Measurements from ENCODE around the gene SPRED2. TPM values are rescaled to one million over a fixed set of nuclear protein-coding genes. Genes with fewer than 3 reads are reported as not detected.

SPRED2 gene
- polyA plus RNA-seq, 2 of the 4 experiments (the other 2 are of a cell fraction), result 20.6 to 29.3 TPM

DNA sequence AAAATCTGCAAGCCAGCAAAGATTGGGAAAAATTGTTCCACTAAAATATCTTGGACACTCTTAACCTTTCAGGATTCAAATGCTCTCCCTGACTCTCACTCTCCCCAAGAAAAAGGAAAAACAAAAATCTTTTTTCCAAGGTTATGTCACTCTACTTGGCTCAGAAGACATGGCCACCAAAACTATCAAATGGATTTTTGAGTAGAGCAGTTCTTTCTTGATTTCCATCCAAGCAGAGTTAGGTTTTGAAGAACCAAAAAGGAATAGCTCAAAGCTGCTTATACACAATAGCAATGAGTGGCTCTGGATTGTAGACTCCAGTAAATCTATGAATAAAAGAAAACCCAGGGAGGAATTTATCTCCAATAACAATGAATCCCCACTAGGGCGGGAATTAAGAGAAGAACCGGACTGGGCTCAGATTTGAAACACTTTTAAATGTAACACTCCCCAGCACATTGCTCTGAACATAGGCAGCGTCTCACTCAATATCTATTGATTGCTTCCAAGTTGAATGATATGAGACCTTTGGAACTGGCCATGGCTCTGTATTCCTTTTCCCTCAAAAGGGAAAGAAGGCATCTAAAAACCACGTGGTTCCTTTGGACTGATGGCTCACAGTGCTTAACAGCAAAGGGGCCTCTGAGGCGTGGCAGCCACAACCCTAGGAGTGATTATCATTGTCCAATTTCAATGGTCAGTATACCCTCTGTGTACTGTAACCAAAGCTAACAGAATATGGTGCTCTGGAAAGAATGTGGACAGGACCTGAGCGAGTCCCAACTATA lies 68.3 kb downstream of the SPRED2 start:
- POLR2A ChIA-PET, result no interaction called here
- no peak overlapping the region for H3K4me3 ChIP-seq
- WGBS (ENCODE audit: missing lambda C conversion rate), result 86% methylated on average over 6 of the region's 6 CpGs
- no peak overlapping the region for H3K4me2 ChIP-seq
- FAIRE-seq (no peak), DNase-seq (ENCODE audit: low read depth in 1 of 2, low spot score in 1 of 2) (no peak), ATAC-seq (no peak)
- CTCF ChIA-PET, result interaction anchor here (0.8 to 1.4 kb wide), 8 partner anchors 12 to 190 kb away, joined by 3 to 4 read pairs (median 3); no protein-coding TSS in a partner anchor
- no peak for TF ChIP-seq HOXA7 (CRISPR knock-in tag; IDR thresholded peaks at IDR 0.05)
- no peak for TF ChIP-seq BHLHE40 (IDR thresholded peaks at IDR 0.05; ENCODE audit: low read depth, low read length)
- no peak for TF ChIP-seq RNF2 (IDR thresholded peaks at IDR 0.05; ENCODE audit: borderline replicate concordance, low read depth)
- TF ChIP-seq POLR2A (IDR thresholded peaks at IDR 0.05; ENCODE audit: low read length), result no peak
- no peak for TF ChIP-seq FOSB (CRISPR knock-in tag; IDR thresholded peaks at IDR 0.05)
- TF ChIP-seq, protein P1, sequence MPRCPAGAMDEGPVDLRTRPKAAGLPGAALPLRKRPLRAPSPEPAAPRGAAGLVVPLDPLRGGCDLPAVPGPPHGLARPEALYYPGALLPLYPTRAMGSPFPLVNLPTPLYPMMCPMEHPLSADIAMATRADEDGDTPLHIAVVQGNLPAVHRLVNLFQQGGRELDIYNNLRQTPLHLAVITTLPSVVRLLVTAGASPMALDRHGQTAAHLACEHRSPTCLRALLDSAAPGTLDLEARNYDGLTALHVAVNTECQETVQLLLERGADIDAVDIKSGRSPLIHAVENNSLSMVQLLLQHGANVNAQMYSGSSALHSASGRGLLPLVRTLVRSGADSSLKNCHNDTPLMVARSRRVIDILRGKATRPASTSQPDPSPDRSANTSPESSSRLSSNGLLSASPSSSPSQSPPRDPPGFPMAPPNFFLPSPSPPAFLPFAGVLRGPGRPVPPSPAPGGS (IDR thresholded peaks at IDR 0.05), result no peak
- TF ChIP-seq, protein P2, sequence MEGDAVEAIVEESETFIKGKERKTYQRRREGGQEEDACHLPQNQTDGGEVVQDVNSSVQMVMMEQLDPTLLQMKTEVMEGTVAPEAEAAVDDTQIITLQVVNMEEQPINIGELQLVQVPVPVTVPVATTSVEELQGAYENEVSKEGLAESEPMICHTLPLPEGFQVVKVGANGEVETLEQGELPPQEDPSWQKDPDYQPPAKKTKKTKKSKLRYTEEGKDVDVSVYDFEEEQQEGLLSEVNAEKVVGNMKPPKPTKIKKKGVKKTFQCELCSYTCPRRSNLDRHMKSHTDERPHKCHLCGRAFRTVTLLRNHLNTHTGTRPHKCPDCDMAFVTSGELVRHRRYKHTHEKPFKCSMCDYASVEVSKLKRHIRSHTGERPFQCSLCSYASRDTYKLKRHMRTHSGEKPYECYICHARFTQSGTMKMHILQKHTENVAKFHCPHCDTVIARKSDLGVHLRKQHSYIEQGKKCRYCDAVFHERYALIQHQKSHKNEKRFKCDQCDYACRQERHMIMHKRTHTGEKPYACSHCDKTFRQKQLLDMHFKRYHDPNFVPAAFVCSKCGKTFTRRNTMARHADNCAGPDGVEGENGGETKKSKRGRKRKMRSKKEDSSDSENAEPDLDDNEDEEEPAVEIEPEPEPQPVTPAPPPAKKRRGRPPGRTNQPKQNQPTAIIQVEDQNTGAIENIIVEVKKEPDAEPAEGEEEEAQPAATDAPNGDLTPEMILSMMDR (IDR thresholded peaks at IDR 0.05), result no peak
- TF ChIP-seq ESRRA (IDR thresholded peaks at IDR 0.05; ENCODE audit: borderline replicate concordance, low read length), result no peak
- TF ChIP-seq, protein P3, sequence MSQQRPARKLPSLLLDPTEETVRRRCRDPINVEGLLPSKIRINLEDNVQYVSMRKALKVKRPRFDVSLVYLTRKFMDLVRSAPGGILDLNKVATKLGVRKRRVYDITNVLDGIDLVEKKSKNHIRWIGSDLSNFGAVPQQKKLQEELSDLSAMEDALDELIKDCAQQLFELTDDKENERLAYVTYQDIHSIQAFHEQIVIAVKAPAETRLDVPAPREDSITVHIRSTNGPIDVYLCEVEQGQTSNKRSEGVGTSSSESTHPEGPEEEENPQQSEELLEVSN (IDR thresholded peaks at IDR 0.05; ENCODE audit: borderline replicate concordance, low read depth), result no peak
- 0 out of 6 replicates have a peak overlapping the region, but pooled peaks of 1 of the 2 experiments have one; percentile 4 for H3K27ac ChIP-seq
- peaks cover 52% of the 10 kb centered on the region for H3K4me1 ChIP-seq
- H3K9me3 ChIP-seq, result no peaks in the 10 kb centered on the region

DNA sequence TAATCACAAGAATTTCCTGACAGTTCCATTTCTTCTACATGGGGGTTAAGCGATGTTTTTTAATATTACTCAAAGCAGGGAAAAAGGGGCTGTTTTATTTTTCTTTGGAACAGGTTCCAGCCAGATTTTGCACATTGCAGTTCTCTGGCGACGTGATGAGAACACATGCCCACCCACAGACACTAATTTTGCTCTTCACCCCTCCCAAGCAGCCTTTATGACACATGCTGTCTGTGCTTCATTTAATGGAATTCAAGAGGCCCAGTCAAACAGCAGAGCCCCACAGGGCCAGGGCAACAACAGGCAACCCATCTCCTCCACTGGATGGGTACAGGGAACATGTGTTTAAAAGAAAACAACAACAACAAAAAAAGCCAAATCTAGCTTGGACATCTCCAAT lies 70.8 kb downstream of the SPRED2 start:
- H3K4me2 ChIP-seq, result no peak overlapping the region
- TF ChIP-seq, protein P2 (IDR thresholded peaks at IDR 0.05), result no peak
- TF ChIP-seq CBX8 (IDR thresholded peaks at IDR 0.05), result no peak
- no peak for TF ChIP-seq HOXA7 (CRISPR knock-in tag; IDR thresholded peaks at IDR 0.05)
- TF ChIP-seq RCOR1 (IDR thresholded peaks at IDR 0.05; ENCODE audit: low read depth, low read length), result no peak
- TF ChIP-seq, protein P3 (IDR thresholded peaks at IDR 0.05; ENCODE audit: borderline replicate concordance, low read depth), result no peak
- TF ChIP-seq, protein P4, sequence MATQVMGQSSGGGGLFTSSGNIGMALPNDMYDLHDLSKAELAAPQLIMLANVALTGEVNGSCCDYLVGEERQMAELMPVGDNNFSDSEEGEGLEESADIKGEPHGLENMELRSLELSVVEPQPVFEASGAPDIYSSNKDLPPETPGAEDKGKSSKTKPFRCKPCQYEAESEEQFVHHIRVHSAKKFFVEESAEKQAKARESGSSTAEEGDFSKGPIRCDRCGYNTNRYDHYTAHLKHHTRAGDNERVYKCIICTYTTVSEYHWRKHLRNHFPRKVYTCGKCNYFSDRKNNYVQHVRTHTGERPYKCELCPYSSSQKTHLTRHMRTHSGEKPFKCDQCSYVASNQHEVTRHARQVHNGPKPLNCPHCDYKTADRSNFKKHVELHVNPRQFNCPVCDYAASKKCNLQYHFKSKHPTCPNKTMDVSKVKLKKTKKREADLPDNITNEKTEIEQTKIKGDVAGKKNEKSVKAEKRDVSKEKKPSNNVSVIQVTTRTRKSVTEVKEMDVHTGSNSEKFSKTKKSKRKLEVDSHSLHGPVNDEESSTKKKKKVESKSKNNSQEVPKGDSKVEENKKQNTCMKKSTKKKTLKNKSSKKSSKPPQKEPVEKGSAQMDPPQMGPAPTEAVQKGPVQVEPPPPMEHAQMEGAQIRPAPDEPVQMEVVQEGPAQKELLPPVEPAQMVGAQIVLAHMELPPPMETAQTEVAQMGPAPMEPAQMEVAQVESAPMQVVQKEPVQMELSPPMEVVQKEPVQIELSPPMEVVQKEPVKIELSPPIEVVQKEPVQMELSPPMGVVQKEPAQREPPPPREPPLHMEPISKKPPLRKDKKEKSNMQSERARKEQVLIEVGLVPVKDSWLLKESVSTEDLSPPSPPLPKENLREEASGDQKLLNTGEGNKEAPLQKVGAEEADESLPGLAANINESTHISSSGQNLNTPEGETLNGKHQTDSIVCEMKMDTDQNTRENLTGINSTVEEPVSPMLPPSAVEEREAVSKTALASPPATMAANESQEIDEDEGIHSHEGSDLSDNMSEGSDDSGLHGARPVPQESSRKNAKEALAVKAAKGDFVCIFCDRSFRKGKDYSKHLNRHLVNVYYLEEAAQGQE (IDR thresholded peaks at IDR 0.05), result no peak
- no peak for TF ChIP-seq ZFP36 (IDR thresholded peaks at IDR 0.05; ENCODE audit: borderline replicate concordance, partially characterized antibody)
- no peak for TF ChIP-seq CEBPB (IDR thresholded peaks at IDR 0.05)
- no peak for TF ChIP-seq BHLHE40 (IDR thresholded peaks at IDR 0.05; ENCODE audit: low read depth, low read length)
- no peak for TF ChIP-seq SMC3 (IDR thresholded peaks at IDR 0.05)
- TF ChIP-seq, protein P5, sequence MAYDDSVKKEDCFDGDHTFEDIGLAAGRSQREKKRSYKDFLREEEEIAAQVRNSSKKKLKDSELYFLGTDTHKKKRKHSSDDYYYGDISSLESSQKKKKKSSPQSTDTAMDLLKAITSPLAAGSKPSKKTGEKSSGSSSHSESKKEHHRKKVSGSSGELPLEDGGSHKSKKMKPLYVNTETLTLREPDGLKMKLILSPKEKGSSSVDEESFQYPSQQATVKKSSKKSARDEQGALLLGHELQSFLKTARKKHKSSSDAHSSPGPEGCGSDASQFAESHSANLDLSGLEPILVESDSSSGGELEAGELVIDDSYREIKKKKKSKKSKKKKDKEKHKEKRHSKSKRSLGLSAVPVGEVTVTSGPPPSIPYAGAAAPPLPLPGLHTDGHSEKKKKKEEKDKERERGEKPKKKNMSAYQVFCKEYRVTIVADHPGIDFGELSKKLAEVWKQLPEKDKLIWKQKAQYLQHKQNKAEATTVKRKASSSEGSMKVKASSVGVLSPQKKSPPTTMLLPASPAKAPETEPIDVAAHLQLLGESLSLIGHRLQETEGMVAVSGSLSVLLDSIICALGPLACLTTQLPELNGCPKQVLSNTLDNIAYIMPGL (CRISPR knock-in tag; IDR thresholded peaks at IDR 0.05; ENCODE audit: borderline replicate concordance), result no peak
- no peak for TF ChIP-seq EP300 (IDR thresholded peaks at IDR 0.05)
- no peak for TF ChIP-seq NPAS2 (CRISPR knock-in tag; IDR thresholded peaks at IDR 0.05; ENCODE audit: borderline replicate concordance)
- no peak for TF ChIP-seq POLR2AphosphoS2 (conservative IDR thresholded peaks at IDR 0.05; ENCODE audit: low read length)
- no peak for TF ChIP-seq HDAC2 (IDR thresholded peaks at IDR 0.05)
- FAIRE-seq (no peak), DNase-seq (ENCODE audit: low read depth in 1 of 2, low spot score in 1 of 2) (no peak), ATAC-seq (no peak)
- 91% methylated on average over 3 of the region's 3 CpGs for WGBS (ENCODE audit: missing lambda C conversion rate)
- H3K4me3 ChIP-seq, result no peak overlapping the region
- no peaks in the 10 kb centered on the region for H3K9me3 ChIP-seq
- ChIA-PET POLR2A (no interaction called here), CTCF (interaction anchor here (0.7 to 1.1 kb wide), 3 partner anchors 11 to 191 kb away, joined by 3 to 5 read pairs (median 3); no protein-coding TSS in a partner anchor)
- H3K27ac ChIP-seq, result no peak overlapping the region
- H3K4me1 ChIP-seq, result peaks cover 29% of the 10 kb centered on the region
